Natural killer cell (primary cell): Measurements from ENCODE around the gene FRS2. TPM values are rescaled to one million over a fixed set of nuclear protein-coding genes. Genes with fewer than 3 reads are reported as not detected.
A peak's percentile ranks its signal among the peaks of the same experiment; 100 is the strongest.

Source experiments
- ATAC-seq, 3 donors: fragments of 150-1000 bp in 2 of 3; fragments of 200-7000 bp in 1 of 3; cut with Tn5 transposase; 1 replicate in 1 of 3; 2 replicates in 2 of 3; pipeline ENCODE4 v1.10.0; 2021; ENCODE audit warnings: mild to moderate bottlenecking in 2 of 3, moderate library complexity in 2 of 3
- DNase-seq, 2 donors: peaks; one replicate each; pipeline versions ENCODE4 v3.0.0 to v3.0.0-alpha.2; 2013 to 2021; ENCODE audit warnings: mixed read lengths in 1 of 2
- H3K27ac ChIP-seq: one replicate; pipeline ENCODE4 v1.5.1; 2013; ENCODE audit warnings: mild to moderate bottlenecking, low read length
- H3K27me3 ChIP-seq: one replicate; pipeline ENCODE4 v1.6.1; 2013; ENCODE audit warnings: low read length; ENCODE audit not compliant: control insufficient read depth, insufficient read depth
- H3K36me3 ChIP-seq: one replicate; pipeline ENCODE4 v1.6.1; 2013; ENCODE audit warnings: low read length; ENCODE audit not compliant: control insufficient read depth, insufficient read depth
- H3K4me1 ChIP-seq: one replicate; pipeline ENCODE4 v1.6.1; 2013; ENCODE audit warnings: low read length; ENCODE audit not compliant: control insufficient read depth, insufficient read depth
- H3K4me3 ChIP-seq: one replicate; pipeline ENCODE4 v1.5.1; 2013; ENCODE audit warnings: low read length
- H3K9me3 ChIP-seq: one replicate; pipeline ENCODE4 v1.6.1; 2013; ENCODE audit warnings: low read length; ENCODE audit not compliant: control insufficient read depth, insufficient read depth
- H3K27ac Mint-ChIP-seq, 2 donors: one replicate each; pipeline ENCODE4 v1.8.0; 2022; ENCODE audit warnings: mild to moderate bottlenecking in 2 of 2, mixed read lengths in 2 of 2, moderate library complexity in 1 of 2
- H3K27me3 Mint-ChIP-seq, 2 donors: one replicate each; pipeline ENCODE4 v1.8.0; 2022; ENCODE audit warnings: low read depth in 2 of 2, mixed read lengths in 2 of 2
- H3K36me3 Mint-ChIP-seq: one replicate; pipeline ENCODE4 v1.8.0; 2022; ENCODE audit warnings: mixed read lengths
- H3K4me1 Mint-ChIP-seq, 2 donors: one replicate each; pipeline ENCODE4 v1.8.0; 2022; ENCODE audit warnings: mixed read lengths in 2 of 2
- H3K4me3 Mint-ChIP-seq: one replicate; pipeline ENCODE4 v1.8.0; 2022; ENCODE audit warnings: mild to moderate bottlenecking, moderate library complexity, mixed read lengths
- H3K9me3 Mint-ChIP-seq, 2 donors: one replicate each; pipeline ENCODE4 v1.8.0; 2022; ENCODE audit warnings: mixed read lengths in 2 of 2
- CTCF ChIP-seq: fragments of 200-600 bp; IDR thresholded peaks from one replicate; pipeline ENCODE4 v1.8.0; 2022; ENCODE audit warnings: antibody characterized with exemption
- WGBS: methylation state at CpG from one replicate; pipeline ENCODE4 v1.1.7; 2013; ENCODE audit warnings: missing lambda C conversion rate; ENCODE audit not compliant: insufficient coverage; 5-methylcytosine and 5-hydroxymethylcytosine counted together
- intact Hi-C: fragments of 100-400 bp; cut with micrococcal nuclease; formaldehyde crosslinking; loops from one replicate; pipeline ENCODE4 v1.14.2; 2022
- total RNA-seq, 4 donors: library from RNA; stranded (reverse); fragments of 120-200 nt in 1 of 4; gene quantifications; one replicate each; pipeline versions ENCODE4 v1.2.3 to v1.2.4, GENCODE V29; 2013 to 2022

Gene FRS2
- total RNA-seq, 3 donors from 2014 or later (not counting 1 experiment from before 2014, with no cell fraction given): 25.6 to 33.8 (median 28.2) TPM

- Mint-ChIP-seq H3K4me1 (peaks cover 40 to 42% of the 10 kb centered on the region in 2 donors), H3K36me3 (no peaks in the 10 kb centered on the region), H3K9me3 (no peaks in the 10 kb centered on the region), H3K4me3 (no peak overlapping the region), H3K27me3 (no peaks in the 10 kb centered on the region), H3K27ac (peak overlapping the region; percentile 2 to 41)
- Histone ChIP-seq H3K36me3 (no peaks in the 10 kb centered on the region), H3K4me3 (no peak overlapping the region), H3K9me3 (no peaks in the 10 kb centered on the region), H3K4me1 (peaks cover 12% of the 10 kb centered on the region), H3K27me3 (no peaks in the 10 kb centered on the region), H3K27ac (no peak overlapping the region)
- DNase-seq (no peak), ATAC-seq (no peak)
- no peak for TF ChIP-seq CTCF
- intact Hi-C loops: no loop called here
- 100% methylated on average over 1 of the region's 2 CpGs for WGBS
These were observed 4.3 kb downstream of the FRS2 start for GRCh38 chr12:69474456-69474855.

GRCh38 chr12:69475237-69475975 is 5.2 kb downstream of the FRS2 start:
- Mint-ChIP-seq H3K36me3 (no peaks in the 10 kb centered on the region), H3K27me3 (no peaks in the 10 kb centered on the region), H3K27ac (peak overlapping the region; percentile 23 to 41), H3K4me3 (no peak overlapping the region), H3K9me3 (no peaks in the 10 kb centered on the region), H3K4me1 (peaks cover 50 to 52% of the 10 kb centered on the region in 2 donors)
- Histone ChIP-seq H3K27ac (no peak overlapping the region), H3K36me3 (no peaks in the 10 kb centered on the region), H3K4me3 (no peak overlapping the region), H3K9me3 (no peaks in the 10 kb centered on the region), H3K27me3 (no peaks in the 10 kb centered on the region), H3K4me1 (peaks cover 8% of the 10 kb centered on the region)
- 95% methylated on average over 6 of the region's 7 CpGs for WGBS
- no peak for DNase-seq
- ATAC-seq: no peak
- TF ChIP-seq CTCF: no peak
- intact Hi-C loops: no loop called here

GRCh38 chr12:69476276-69477017 is 6.3 kb downstream of the FRS2 start:
- H3K4me1 Mint-ChIP-seq: peaks cover 43 to 47% of the 10 kb centered on the region in 2 donors
- H3K9me3 ChIP-seq: no peaks in the 10 kb centered on the region
- intact Hi-C loops: no loop called here
- no peaks in the 10 kb centered on the region for H3K27me3 ChIP-seq
- peak overlapping the region in 1 of 2 donors; percentile 18 for H3K27ac Mint-ChIP-seq
- ATAC-seq: no peak
- no peaks in the 10 kb centered on the region for H3K9me3 Mint-ChIP-seq
- H3K36me3 Mint-ChIP-seq: no peaks in the 10 kb centered on the region
- H3K4me3 Mint-ChIP-seq: no peak overlapping the region
- peaks cover 3% of the 10 kb centered on the region for H3K4me1 ChIP-seq
- TF ChIP-seq CTCF: no peak
- no peak overlapping the region for H3K27ac ChIP-seq
- WGBS: 84% methylated on average over 4 of the region's 6 CpGs
- no peaks in the 10 kb centered on the region for H3K27me3 Mint-ChIP-seq
- no peak for DNase-seq
- no peak overlapping the region for H3K4me3 ChIP-seq
- no peaks in the 10 kb centered on the region for H3K36me3 ChIP-seq
